ENCODE data around the gene MIB1.
A peak's percentile ranks its signal among the peaks of the same experiment; 100 is the strongest.

- TF ChIP-seq POLR2A (IDR thresholded peaks at IDR 0.05) (no peak), CTCF (IDR thresholded peaks at IDR 0.05) (peak in 5 of 6 experiments; percentile 34 to 62 (median 53))
Measured at GRCh38 chr18:21897811-21898210, 157.2 kb downstream of the MIB1 start.
